Liver (tissue), 9 donors: ENCODE data around the gene LOXHD1. TPM values are rescaled to one million over a fixed set of nuclear protein-coding genes. Genes with fewer than 3 reads are reported as not detected.

Experiments
- DNase-seq: peaks from one replicate; pipeline ENCODE4 v3.0.0-alpha.2; 2017; ENCODE audit warnings: low spot score
- H3K27ac ChIP-seq, 2 donors: one replicate each; pipeline ENCODE4 v1.7.0; 2013; ENCODE audit warnings: inconsistent platforms in 2 of 2, low read length in 2 of 2, control low read depth in 1 of 2, low read depth in 1 of 2, mild to moderate bottlenecking in 1 of 2
- H3K27me3 ChIP-seq, 4 donors: one replicate each; pipeline versions ENCODE4 v1.6.1 to v1.7.0; 2013; ENCODE audit warnings: low read length in 3 of 4, inconsistent platforms in 1 of 4, mild to moderate bottlenecking in 1 of 4, moderate library complexity in 1 of 4; ENCODE audit not compliant: control insufficient read depth in 4 of 4, insufficient read depth in 4 of 4
- H3K36me3 ChIP-seq, 4 donors: one replicate each; pipeline versions ENCODE4 v1.6.1 to v1.7.0; 2013; ENCODE audit warnings: low read length in 3 of 4, mild to moderate bottlenecking in 3 of 4, low read depth in 1 of 4, moderate library complexity in 1 of 4; ENCODE audit not compliant: control insufficient read depth in 4 of 4, insufficient read depth in 3 of 4
- H3K4me1 ChIP-seq, 4 donors: one replicate each; pipeline versions ENCODE4 v1.6.1 to v1.7.0; 2013; ENCODE audit warnings: low read length in 3 of 4, mild to moderate bottlenecking in 3 of 4, moderate library complexity in 1 of 4; ENCODE audit not compliant: control insufficient read depth in 4 of 4, insufficient read depth in 4 of 4
- H3K4me3 ChIP-seq, 3 donors: one replicate each; pipeline versions ENCODE4 v1.6.1 to v1.7.0; 2013; ENCODE audit warnings: low read length in 3 of 3, control low read depth in 1 of 3, low read depth in 1 of 3, mild to moderate bottlenecking in 1 of 3
- H3K9ac ChIP-seq, 2 donors: one replicate each; pipeline ENCODE4 v1.7.0; 2013; ENCODE audit warnings: low read length in 2 of 2, mild to moderate bottlenecking in 2 of 2, moderate library complexity in 2 of 2, control low read depth in 1 of 2, low read depth in 1 of 2
- H3K9me3 ChIP-seq, 4 donors: one replicate each; pipeline versions ENCODE4 v1.6.1 to v1.7.0; 2013; ENCODE audit warnings: low read length in 3 of 4; ENCODE audit not compliant: control insufficient read depth in 4 of 4
- CTCF ChIP-seq: fragments of 150-350 bp; IDR thresholded peaks from 2 replicates; pipeline ENCODE4 v1.5.1; 2017; ENCODE audit warnings: improper control_type of control experiment, low read depth, low read length; ENCODE audit not compliant: missing input control
- EGR1 ChIP-seq, 2 donors: IDR thresholded peaks; 2 replicates each; pipeline ENCODE4 v1.6.1; 2016 to 2018; ENCODE audit warnings: antibody characterized with exemption in 2 of 2, low read depth in 2 of 2
- FOXA1 ChIP-seq: IDR thresholded peaks from 2 replicates; pipeline ENCODE4 v1.6.1; 2016; ENCODE audit warnings: antibody characterized with exemption
- FOXA2 ChIP-seq: IDR thresholded peaks from 2 replicates; pipeline ENCODE4 v1.6.1; 2016; ENCODE audit warnings: antibody characterized with exemption
- GABPA ChIP-seq, 2 donors: IDR thresholded peaks in 1 of 2; conservative IDR thresholded peaks in 1 of 2; 2 replicates each; pipeline ENCODE4 v1.6.1; 2016; ENCODE audit warnings: antibody characterized with exemption in 2 of 2, mild to moderate bottlenecking in 1 of 2, moderate library complexity in 1 of 2
- HNF4A ChIP-seq, 2 donors: conservative IDR thresholded peaks; 2 replicates each; pipeline ENCODE4 v1.6.1; 2016; ENCODE audit warnings: antibody characterized with exemption in 2 of 2, mild to moderate bottlenecking in 2 of 2
- HNF4G ChIP-seq: IDR thresholded peaks from 2 replicates; pipeline ENCODE4 v1.6.1; 2016; ENCODE audit warnings: antibody characterized with exemption
- MAX ChIP-seq: IDR thresholded peaks from 2 replicates; pipeline ENCODE4 v1.6.1; 2016; ENCODE audit warnings: antibody characterized with exemption
- NR2F2 ChIP-seq: IDR thresholded peaks from 2 replicates; pipeline ENCODE4 v1.6.1; 2016; ENCODE audit warnings: antibody characterized with exemption
- RAD21 ChIP-seq, 2 donors: IDR thresholded peaks; 2 replicates each; pipeline ENCODE4 v1.6.1; 2016; ENCODE audit warnings: antibody characterized with exemption in 2 of 2, mild to moderate bottlenecking in 2 of 2
- RXRA ChIP-seq, 2 donors: IDR thresholded peaks; 2 replicates each; pipeline ENCODE4 v1.6.1; 2017 to 2018; ENCODE audit warnings: antibody characterized with exemption in 2 of 2, mild to moderate bottlenecking in 1 of 2
- TAF1 ChIP-seq: conservative IDR thresholded peaks from 2 replicates; pipeline ENCODE4 v1.6.1; 2016; ENCODE audit warnings: antibody characterized with exemption, mild to moderate bottlenecking
- YY1 ChIP-seq: IDR thresholded peaks from 2 replicates; pipeline ENCODE4 v1.6.1; 2016; ENCODE audit warnings: antibody characterized with exemption, mild to moderate bottlenecking
- ZBTB33 ChIP-seq: IDR thresholded peaks from 2 replicates; pipeline ENCODE4 v1.6.1; 2016; ENCODE audit warnings: antibody characterized with exemption
- WGBS: extraction: QIAGEN DNeasy Blood & Tissue Kit; methylation state at CpG from one replicate; pipeline ENCODE4 v1.1.7; 2013; 5-methylcytosine and 5-hydroxymethylcytosine counted together
- polyA plus RNA-seq, 2 donors: library from polyadenylated mRNA; stranded (reverse) in 1 of 2; unstranded in 1 of 2; fragments of 200-250 nt in 1 of 2; fragments of >200 nt in 1 of 2; fragmentation: Nextera tagmentation in 1 of 2; extraction: Ambion mirVana in 1 of 2; gene quantifications; one replicate each; pipeline versions ENCODE4 v1.2.1 to v1.2.3, GENCODE V29; 2013 to 2015
- total RNA-seq, 2 donors: library from RNA; depleted of rRNA; stranded (reverse); fragments of >200 nt; gene quantifications; one replicate each; pipeline ENCODE4 v1.2.3, GENCODE V29; 2014
- TF ChIP-seq, protein P1 (sequence below): IDR thresholded peaks from 2 replicates; pipeline ENCODE4 v1.6.1; 2016; ENCODE audit warnings: antibody characterized with exemption
- TF ChIP-seq, protein P2 (sequence below): IDR thresholded peaks from 2 replicates; pipeline ENCODE4 v1.6.1; 2016; ENCODE audit warnings: antibody characterized with exemption, mild to moderate bottlenecking
- donor health status: healthy.
- donor health status: healthy.
- donor health status: healthy.
- donor health status: healthy.
- donor health status: healthy.

LOXHD1 gene
- total and polyA plus RNA-seq, 4 donors = 0.09 to 0.25 TPM; not detected in 2

- 94% methylated on average over 52 of the region's 52 CpGs for WGBS
- DNase-seq = no peak
- TF ChIP-seq CTCF (no peak), HNF4A (conservative IDR thresholded peaks at IDR 0.05) (no peak), GABPA (IDR thresholded peaks at IDR 0.05 in 1 of 2, conservative IDR thresholded peaks at IDR 0.05 in 1 of 2) (no peak), YY1 (no peak), FOXA2 (no peak), HNF4G (no peak), ZBTB33 (no peak), FOXA1 (no peak), MAX (no peak), EGR1 (IDR thresholded peaks at IDR 0.05; ENCODE audit: low read depth in 2 of 2) (no peak), RXRA (IDR thresholded peaks at IDR 0.05) (no peak), NR2F2 (no peak), RAD21 (IDR thresholded peaks at IDR 0.05) (no peak), TAF1 (no peak)
- TF ChIP-seq, protein P1, sequence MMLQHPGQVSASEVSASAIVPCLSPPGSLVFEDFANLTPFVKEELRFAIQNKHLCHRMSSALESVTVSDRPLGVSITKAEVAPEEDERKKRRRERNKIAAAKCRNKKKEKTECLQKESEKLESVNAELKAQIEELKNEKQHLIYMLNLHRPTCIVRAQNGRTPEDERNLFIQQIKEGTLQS = no peak
- TF ChIP-seq, protein P2, sequence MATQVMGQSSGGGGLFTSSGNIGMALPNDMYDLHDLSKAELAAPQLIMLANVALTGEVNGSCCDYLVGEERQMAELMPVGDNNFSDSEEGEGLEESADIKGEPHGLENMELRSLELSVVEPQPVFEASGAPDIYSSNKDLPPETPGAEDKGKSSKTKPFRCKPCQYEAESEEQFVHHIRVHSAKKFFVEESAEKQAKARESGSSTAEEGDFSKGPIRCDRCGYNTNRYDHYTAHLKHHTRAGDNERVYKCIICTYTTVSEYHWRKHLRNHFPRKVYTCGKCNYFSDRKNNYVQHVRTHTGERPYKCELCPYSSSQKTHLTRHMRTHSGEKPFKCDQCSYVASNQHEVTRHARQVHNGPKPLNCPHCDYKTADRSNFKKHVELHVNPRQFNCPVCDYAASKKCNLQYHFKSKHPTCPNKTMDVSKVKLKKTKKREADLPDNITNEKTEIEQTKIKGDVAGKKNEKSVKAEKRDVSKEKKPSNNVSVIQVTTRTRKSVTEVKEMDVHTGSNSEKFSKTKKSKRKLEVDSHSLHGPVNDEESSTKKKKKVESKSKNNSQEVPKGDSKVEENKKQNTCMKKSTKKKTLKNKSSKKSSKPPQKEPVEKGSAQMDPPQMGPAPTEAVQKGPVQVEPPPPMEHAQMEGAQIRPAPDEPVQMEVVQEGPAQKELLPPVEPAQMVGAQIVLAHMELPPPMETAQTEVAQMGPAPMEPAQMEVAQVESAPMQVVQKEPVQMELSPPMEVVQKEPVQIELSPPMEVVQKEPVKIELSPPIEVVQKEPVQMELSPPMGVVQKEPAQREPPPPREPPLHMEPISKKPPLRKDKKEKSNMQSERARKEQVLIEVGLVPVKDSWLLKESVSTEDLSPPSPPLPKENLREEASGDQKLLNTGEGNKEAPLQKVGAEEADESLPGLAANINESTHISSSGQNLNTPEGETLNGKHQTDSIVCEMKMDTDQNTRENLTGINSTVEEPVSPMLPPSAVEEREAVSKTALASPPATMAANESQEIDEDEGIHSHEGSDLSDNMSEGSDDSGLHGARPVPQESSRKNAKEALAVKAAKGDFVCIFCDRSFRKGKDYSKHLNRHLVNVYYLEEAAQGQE = no peak
Measured at GRCh38 chr18:46679846-46680598, 23.0 kb upstream of the LOXHD1 start.

More at GRCh38 chr18:46679846-46680598, 23.0 kb upstream of the LOXHD1 start:
- H3K36me3 ChIP-seq = no peaks in the 10 kb centered on the region
- H3K9me3 ChIP-seq = no peaks in the 10 kb centered on the region
- peaks cover 0 to 2% (median 0%) of the 10 kb centered on the region in 4 donors for H3K27me3 ChIP-seq
- no peak overlapping the region for H3K9ac ChIP-seq
- no peaks in the 10 kb centered on the region for H3K4me1 ChIP-seq
- no peak overlapping the region for H3K4me3 ChIP-seq
- no peak overlapping the region for H3K27ac ChIP-seq
